ENCODE measurements around the gene MDFI. TPM values are rescaled to one million over a fixed set of nuclear protein-coding genes. Genes with fewer than 3 reads are reported as not detected.
"Not testable (repeated sequence)": the region's sequence is repeated elsewhere in the genome, so short reads cannot be mapped to it uniquely, and the experiment has no call there.

MDFI gene
- total RNA-seq, 1 donor from 2014 or later: 67.7 TPM

GRCh38 chr6:41602864-41603608 is 35.2 kb upstream of the MDFI start:
- peak; percentile 93 for DNase-seq (ENCODE audit: low spot score)

- no peak for DNase-seq (ENCODE audit: low spot score)
These were observed 34.3 kb upstream of the MDFI start for GRCh38 chr6:41604006-41604405.

DNA sequence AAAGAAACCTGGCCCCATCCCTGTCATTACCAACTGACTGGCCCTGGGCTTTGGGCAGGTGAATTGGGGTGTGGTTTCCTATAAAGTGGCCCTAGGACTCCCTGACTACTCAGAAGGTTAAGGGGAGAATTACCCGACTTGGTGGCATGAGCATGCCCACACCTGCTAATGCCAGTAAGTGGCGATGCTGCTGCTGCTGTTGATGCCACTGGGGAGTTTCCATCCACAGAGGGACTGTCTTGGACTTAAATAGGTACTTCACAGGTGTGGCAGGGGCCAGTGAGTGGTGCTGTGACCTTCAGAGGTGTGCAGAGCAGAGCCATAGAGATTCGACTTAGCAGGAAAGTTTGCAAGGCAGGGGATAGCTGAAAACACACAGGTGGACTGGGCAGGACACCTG is 32.6 kb upstream of the MDFI start:
- no peak for DNase-seq (ENCODE audit: low spot score)

GRCh38 chr6:41607036-41607435 is 31.2 kb upstream of the MDFI start:
- no peak for DNase-seq (ENCODE audit: low spot score)

GRCh38 chr6:41607736-41608135 is 30.5 kb upstream of the MDFI start:
- DNase-seq (ENCODE audit: low spot score): no peak

- no peak for DNase-seq (ENCODE audit: low spot score)
These were observed 29.7 kb upstream of the MDFI start for GRCh38 chr6:41608443-41609151.

GRCh38 chr6:41614715-41615114 is 23.6 kb upstream of the MDFI start:
- no peak for DNase-seq (ENCODE audit: low spot score)

DNA sequence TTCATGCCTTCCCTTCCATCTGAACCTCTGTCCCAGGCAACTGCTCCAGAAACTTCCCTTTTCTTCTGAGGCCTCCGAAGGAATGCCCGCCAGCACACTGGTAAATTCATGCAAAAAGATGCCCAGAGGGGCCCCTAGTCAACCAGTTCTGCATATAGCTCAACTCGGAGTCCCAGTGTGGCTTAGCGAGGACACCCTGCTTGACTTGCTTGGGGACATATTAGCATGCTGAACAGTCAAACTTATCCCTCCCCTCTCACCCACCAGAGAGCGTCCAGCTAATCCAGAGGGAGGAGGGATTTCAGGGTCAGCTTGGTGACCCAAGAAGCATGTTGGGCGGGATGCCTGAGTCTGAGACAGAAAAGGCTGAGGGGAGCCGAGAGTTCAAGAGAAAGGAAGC is 23.0 kb upstream of the MDFI start:
- DNase-seq (ENCODE audit: low spot score): no peak

GRCh38 chr6:41618598-41618997 is 19.7 kb upstream of the MDFI start:
- no peak for DNase-seq (ENCODE audit: low spot score)

- DNase-seq (ENCODE audit: low spot score): not testable (repeated sequence)
These were observed 19.1 kb upstream of the MDFI start for GRCh38 chr6:41619193-41619592.

DNA sequence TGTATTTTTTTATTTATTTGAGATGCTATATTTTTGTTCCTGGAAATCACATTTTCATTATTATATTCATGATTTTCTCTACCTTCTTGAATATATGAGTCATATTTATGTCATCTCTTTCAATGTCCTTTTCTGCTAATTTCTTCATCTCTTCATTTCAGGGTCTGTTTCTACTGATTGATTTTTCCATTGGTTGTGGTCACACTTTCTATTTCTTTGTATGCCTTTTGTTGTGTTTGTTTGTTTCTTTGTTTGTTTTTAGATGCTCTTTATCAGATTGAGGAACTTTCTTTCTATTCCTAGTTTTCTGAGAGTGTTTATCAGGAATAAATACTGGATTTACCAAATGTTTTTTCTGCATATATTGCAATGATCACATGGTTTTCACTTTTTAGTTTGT is 16.9 kb upstream of the MDFI start:
- DNase-seq (ENCODE audit: low spot score): no peak

GRCh38 chr6:41621802-41622201 is 16.5 kb upstream of the MDFI start:
- no peak for DNase-seq (ENCODE audit: low spot score)

- DNase-seq (ENCODE audit: low spot score): peak; percentile 34
These were observed 15.9 kb upstream of the MDFI start for GRCh38 chr6:41622206-41622988.

DNA sequence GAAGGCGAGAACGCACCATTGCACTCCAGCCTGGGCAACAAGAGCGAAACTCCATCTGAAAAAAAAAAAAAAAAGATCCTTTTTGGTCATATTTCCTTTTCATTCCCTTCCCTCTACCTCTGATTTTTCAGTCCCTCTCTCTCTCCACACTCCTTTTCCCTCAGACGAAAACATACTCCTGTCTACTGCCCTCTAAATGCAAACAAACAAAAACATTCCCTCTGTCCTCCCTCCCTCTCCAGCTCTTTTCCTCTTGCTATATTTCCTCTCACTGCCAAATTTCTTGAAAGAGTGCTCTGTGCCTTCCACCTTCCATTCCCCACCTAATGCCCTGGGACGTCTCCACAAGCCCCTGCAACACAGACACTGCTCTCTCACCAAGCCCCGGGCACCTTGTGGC is 14.9 kb upstream of the MDFI start:
- no peak for DNase-seq (ENCODE audit: low spot score)

GRCh38 chr6:41624621-41625380 is 13.5 kb upstream of the MDFI start:
- DNase-seq (ENCODE audit: low spot score): no peak

DNA sequence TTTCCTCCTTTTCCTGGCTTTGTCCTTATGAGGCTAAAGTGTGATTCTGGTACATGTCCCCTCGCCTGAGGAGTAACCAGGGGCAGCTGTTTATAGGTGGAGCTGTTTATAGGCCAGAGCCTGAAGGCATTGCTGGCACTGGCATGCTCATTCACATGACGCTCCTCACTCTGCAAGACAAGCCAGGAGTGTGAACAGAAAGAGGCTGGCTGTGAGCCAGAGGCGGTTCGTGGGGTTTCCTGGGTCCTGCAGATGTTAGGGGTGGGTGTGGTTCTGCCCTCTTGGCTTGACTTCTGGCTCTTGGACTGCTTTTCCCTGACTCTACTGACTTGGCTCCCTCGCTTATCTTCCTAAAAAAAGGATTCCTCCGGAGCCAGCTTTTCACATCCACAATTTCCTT is 12.8 kb upstream of the MDFI start:
- peak; percentile 68 for DNase-seq (ENCODE audit: low spot score)

DNA sequence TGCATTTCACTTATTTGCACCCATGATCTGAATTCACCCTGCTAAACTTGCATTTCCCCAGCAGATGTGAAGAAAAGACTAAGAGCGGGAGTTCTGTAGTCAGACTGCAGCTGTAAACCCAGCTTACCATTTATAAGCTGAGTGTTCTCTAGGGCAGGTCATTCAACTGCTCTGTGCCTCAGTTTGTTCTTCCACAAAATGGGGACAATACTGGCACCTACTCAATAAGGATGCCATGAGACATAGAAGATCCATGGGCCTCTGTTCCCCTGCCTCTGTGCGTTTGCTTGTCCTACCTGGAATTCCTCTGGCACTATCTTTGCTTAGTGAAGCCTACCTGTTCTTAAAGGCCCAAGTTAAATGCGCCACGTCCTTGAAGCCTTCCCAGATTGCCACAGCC is 12.2 kb upstream of the MDFI start:
- no peak for DNase-seq (ENCODE audit: low spot score)

GRCh38 chr6:41626917-41627316 is 11.4 kb upstream of the MDFI start:
- DNase-seq (ENCODE audit: low spot score): peak; percentile 67

- DNase-seq (ENCODE audit: low spot score): no peak
These were observed 9.1 kb upstream of the MDFI start for GRCh38 chr6:41629128-41629527.

GRCh38 chr6:41630069-41630468 is 8.2 kb upstream of the MDFI start:
- DNase-seq (ENCODE audit: low spot score): no peak

- no peak for DNase-seq (ENCODE audit: low spot score)
These were observed 7.3 kb upstream of the MDFI start for GRCh38 chr6:41630946-41631345.
